Activated CD8-positive, alpha-beta memory T cell treated with anti-CD3 and anti-CD28 coated beads for 48 hours (primary cell): ENCODE data around the gene CCL22.
"Not testable (repeated sequence)": the region's sequence is repeated elsewhere in the genome, so short reads cannot be mapped to it uniquely, and the experiment has no call there.

Experiments used
- DNase-seq, 3 experiments: peaks; one replicate each; pipeline ENCODE4 v3.0.0-alpha.2; 2020; ENCODE audit warnings: low read depth in 2 of 3, low spot score in 2 of 3

The CCL22 gene

DNA sequence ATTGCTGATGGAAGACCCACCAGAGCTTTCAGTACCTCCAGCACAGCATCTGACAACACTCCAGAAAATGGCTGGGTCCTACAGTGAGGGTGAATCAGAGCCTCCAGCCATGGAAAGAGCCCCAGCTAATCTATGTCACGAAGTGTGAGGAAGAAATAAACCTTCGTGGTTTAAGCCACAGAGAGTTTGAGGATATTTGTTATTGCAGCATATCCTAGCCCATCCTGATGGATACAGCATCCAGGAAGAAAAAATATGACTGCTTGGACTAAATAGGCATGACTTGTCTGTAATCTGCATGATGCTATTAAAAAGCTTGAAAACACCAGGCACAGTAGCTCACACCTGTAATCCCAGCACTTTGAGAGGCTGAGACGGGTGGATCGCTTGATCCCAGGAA is 32.7 kb downstream of the CCL22 start:
- no peak for DNase-seq

DNA sequence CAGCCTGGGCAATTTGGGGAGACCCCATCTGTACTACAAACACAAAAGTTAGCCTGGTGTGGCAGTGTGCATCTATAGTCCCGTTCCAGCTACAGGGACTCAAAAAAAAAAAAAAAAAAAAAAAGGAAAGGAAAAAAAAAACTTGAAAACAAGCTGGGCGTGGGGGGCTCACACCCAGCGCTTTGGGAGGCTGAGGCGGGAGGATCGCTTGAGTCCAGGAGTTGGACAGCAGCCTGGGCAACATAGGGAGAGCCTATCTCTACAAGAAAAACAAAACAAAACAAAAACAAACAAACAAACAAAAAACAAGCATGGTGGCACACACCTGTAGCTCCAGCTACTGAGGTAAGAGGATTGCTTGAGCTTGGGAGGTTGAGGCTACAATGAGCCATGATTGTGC is 33.1 kb downstream of the CCL22 start:
- DNase-seq = no peak

DNA sequence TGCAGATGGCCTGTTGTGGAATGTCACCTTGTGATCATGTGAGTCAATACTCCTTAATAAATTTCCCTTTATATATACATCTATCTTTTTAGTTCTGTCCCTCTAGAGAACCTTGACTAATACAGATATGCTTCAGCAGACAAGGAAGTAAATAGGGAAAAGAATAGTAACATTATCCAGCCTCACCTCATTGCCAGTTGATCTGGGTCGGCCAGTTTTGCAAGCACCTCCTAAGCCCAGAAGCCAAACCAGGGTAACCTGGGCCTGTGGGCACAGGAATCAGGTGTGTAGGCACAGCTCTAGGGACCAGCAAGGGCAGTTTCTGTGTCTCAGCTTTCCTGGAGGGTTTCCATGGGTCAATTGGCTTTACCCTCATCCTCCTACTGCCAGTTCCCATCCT is 34.1 kb downstream of the CCL22 start:
- no peak for DNase-seq

DNA sequence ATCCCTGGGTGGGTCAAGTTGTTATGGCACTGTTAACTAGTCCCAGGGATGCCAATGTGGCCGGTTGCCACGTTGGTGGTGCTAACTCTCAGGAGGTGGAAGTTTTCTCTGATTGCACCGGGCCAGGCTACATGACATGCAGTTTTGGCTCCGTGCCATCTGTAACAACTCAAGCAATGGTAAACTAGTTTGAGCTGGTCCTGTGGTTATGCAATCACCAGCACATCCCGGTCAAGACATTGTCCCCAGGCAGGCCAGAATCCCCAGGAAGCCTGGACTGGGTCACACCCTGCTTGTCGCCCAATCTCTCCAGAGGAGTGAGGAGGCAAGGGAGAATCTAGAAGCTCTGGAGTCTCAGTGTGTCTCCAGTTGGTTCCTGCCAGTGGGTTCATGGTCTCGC is 35.9 kb downstream of the CCL22 start:
- DNase-seq = no peak

DNA sequence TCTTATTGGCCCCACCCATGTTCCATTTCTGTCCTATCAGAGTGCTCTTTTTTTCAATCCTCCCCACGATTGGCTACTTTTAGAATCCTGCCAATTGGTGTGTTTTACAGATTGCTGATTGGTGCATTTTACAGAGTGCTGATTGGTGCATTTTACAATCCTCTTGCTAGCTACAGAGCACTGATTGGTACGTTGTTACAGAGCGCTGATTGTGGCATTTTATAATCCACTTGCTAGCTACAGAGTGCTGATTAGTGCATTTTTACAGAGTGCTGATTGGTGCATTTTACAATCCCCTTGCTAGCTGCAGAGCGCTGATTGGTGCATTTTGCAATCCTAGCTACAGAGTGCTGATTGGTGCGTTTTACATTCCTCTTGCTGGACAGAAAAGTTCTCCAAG is 36.4 kb downstream of the CCL22 start:
- DNase-seq = no peak

DNA sequence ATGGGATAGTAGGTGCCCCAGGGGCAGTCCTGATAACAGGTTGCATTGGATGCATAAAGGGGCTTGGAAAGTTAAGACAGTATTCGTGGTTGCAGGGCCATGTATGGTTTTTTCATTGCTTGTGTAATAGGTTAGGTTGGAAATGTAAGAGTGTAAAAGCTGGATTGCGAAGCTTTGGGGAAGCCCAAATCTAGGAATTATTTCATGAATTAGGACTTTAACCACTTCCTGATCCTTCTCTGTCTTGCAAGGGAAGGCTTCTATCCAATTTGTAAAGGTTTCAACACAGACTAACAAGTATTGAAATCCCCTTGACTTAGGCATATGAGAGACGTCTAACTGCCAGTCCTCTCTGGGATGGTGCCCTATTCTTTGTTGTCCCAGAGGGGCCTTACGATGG is 38.2 kb downstream of the CCL22 start:
- no peak for DNase-seq

DNA sequence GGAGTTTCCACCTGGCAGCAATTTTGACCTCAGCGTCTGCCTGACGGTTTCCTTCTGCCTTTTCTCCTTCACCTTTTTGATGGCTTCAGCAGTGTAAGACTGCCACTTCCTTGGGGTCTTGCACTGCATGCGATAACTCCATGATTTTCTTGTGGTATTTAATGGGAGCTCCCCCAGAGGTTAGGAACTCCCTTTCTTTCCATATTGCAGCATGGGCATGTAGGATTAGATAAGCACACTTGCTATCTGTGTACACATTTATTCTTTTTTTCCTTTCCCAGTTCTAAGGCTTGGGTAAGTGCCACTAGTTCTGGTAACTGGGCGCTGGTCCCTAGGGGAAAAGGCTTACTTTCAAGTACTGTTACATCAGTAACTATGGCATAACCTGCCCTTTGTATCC is 38.9 kb downstream of the CCL22 start:
- DNase-seq = not testable (repeated sequence)

DNA sequence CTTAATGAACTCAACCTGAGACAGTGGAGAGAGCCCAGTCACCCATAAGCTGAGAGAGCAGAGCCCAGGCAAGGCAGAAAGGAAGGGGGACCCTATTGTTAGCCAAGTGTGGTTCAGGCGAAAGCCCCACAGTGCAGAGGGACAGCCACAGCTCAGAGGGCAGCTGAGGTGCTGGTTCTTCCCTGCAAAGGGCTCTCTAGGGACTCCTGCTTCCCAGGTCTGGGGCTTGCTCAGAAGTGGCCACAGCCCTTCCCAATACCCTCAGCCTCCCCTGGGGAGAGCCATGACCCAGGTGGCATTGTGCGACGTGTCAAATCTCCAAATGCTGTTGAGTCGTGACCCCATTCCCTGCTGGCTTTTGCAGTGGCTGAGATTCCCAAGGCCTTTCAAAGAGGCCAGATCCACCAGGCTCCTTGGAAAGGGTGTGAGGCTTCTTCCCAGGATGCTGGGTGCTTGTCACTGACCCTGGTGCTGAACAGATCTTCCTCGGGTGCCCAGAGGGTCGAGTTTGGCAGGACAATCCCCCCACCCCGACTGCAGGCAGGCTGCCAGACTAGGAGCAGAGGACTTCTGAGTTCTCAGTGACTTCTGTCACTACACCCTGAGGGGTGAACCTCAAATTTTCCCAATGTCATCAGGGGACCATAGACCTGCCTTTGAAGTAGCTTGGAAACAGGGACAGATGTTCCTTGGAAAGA is 43.5 kb downstream of the CCL22 start:
- no peak for DNase-seq

DNA sequence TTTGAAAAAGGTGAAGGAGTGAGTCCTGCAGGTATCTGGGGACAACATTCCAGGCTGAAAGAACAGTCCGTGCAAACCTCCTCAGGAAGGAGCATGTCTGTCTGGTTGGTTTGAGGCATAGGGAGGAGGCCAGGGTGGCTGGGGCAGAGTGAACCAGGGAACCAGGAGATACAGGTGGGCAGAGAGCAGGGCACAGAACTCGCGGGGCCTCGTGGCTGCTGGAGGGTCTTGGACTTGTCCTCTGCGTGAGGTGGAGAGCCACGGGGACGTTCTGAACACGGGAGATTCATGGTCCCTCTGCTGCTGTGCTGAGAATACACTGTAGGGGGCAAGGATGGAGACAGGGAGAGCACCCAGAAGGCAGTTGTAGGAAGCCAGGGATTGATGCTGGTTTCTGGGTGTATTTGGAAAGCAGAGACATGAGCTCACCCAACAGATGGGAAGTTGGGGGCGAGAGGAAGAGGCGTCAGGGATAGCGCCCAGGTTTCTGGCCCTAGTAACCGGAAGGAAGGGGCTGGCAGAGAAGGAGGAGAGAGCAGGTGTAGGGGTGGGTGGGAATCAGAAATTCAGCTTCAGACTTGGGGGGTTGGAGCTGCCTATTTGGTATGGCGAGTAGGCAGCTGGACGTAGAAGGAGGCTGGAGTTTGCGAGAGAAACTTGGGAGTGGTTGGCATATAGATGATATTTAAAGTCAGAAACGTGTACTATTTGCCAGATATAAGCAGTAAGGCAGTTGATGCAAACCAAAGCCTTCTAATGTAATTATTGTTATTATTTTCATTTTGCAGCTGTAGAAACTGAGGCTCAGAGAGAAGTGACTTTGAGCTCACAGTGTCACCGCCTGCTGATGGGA is 45.6 kb downstream of the CCL22 start, which contains the start of gene CCL17:
CCL17 (plus strand) TSS at position 803 of the 853 bp plus-strand sequence. CDS start 9,166 bp downstream, outside the sequence.
- DNase-seq = no peak

DNA sequence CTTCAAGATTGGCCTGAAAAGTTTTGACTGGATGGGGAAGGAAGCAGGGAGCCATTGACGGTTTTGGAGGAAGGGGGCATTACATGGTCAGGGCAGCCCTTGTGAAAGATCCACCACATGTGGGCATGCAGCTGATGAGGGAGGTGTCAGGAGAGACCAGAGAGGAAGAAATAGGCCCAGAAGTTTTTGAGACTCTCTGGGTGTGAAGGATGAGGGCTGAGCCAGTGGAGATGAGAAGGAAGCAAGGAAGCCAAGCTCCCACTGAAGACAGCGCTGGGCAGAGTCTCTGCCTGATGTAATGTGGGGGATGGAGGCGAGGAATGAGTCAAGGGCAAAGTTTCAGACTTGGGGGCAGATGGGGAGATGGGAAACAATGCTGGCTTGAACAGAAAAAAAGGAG is 46.5 kb downstream of the CCL22 start:
- DNase-seq = no peak

DNA sequence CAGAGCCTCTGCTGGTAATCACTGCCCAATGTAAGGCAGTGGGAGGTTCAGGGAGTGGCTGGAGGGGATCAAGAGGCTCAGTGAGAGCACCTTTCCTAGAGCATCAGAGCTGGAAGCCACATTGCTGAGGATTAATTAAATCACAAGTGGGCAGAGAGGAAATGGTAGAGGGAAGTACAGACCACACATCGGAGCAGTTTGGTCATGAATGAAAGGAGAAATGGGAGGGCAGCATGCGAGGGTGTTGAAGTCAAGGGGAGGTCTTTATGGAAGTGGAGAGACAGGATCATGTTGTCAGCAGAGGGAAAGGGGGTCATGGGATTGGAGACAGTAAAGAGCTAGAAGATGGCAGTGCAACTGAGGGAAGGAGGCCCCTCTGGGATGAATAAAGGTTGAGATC is 48.3 kb downstream of the CCL22 start:
- DNase-seq = no peak

DNA sequence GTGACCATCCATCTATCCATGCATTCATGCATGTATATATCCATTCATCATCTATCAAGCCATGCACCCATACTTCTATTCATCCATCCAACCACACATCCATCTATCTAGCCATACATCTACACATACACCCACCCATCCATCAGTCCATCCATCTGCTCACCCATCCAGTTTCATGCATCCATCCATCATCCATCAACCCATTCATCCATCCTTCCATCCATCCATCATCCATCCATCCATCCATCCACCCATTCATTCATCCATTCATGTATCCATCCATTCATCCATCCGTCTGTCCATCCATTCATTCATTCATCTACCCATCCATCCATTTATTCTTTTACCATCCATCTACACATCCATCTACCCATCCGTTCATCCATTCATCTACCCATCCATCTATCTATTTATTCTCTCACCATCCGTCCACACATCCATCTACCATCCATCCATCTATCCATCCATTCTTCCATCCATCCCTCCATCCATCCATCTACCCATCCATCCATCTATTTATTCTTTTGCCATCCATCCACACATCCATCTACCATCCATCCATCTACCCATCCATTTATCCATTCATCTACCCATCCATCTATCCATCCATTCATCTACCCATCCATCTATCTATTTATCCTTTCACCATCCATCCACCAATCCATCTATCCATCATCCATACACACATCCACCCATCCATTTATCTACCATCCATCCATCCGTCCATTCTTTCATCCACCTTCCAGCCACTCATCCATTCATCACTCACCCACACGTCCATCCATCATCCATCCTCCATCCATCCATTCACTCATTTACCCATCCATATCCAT is 49.2 kb downstream of the CCL22 start:
- no peak for DNase-seq

DNA sequence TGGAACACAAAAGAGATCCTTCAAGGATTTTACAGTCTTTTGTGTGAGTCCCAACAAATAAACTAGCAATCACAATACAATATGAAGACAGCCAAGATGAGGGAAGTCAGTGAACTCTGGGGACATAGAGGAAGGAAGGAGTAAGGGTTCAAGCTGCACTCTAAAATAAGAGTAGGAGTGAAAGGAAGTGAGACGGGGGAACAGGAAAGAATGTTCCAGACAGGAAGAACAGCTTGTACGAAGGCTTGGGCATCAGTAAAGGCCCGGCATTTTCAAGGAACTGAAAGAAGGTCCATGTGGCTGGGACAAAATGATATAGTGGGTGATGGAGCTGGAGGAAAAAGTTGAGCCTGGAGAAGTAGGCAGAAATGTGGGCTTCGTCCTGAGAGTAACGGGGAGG is 50.5 kb downstream of the CCL22 start:
- DNase-seq = no peak

DNA sequence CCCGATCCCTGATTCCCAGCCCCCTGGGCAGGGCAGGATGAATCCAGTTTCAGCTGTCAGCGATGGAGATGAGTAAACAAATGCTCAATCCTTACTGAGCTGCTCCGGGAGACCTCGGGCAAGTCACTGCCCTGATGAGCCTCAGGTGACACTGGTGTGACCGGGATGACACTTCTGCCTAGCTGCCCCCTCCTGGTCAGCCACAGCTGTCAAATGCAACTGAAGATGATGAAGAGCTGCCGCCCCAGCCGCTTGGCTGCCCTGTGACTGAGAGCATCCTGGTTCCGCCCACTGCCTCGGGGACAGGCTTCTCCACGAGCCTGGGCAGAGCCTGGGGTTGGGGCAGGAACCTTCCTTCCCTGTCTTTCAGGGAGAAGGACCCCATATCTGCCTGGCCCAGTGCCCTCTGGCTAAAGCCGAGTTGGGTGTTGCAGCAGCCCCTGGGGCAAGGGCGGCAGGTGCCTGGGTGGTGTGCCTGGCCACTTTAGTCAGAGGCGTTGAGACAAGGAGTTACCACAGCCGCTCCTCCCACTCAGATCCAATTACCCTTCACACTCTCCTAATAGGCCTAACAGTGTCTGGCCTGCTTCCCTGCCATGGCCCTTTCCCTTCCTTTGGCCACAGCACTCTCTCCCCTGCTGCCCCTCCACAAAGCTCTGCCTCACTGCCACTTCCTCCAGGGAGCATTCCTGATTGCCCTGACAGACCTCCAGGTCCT is 51.4 kb downstream of the CCL22 start:
- no peak for DNase-seq

DNA sequence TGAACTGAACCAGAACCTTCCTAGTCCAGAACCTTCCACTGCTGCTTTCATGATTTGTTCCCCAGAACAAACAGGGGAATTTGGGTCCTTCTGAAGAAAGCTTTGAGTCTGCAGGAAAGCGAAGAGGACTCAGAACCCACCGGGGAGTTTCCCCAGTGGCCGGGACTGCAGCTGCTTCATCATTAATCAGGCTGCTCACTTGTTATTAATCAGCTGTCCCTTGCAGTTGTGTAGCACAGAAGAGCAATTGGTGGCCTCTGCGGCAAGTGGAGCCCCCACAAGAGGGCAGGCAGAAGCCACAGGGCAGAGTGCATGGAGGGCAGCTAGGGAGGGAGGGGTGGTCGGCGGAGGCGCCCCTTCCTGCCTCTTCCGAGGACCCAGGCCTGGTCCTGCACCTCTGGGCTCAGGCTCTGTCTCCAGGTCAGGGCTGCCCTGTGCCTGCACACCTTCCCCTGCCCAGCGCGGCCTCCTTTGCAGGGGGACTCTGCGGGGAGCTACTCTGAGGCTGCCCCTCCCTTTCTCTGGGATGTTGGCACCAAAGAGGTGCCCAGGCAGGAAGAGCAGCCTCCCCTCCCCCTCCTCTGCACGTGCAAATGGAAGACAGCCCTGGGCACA is 52.9 kb downstream of the CCL22 start:
- DNase-seq = no peak

DNA sequence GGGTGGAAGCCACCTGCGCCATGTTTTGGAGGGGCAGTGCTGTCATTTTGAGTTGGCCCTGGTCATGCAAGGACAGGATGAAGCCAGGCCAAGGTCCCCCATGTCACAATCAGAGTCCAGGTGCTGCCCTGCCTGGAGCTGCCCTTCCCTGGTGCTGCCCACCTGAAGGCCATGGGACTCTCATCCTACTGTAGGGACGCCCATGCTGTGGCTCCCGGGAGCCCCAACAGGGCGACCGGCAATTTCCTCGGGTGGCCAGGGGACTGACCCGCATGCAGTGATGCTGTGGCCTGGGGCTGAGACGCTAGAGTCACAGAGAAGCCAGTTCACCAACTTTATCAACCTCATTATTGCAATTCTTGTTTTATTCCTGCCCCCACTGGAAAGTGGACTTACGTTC is 54.0 kb downstream of the CCL22 start:
- DNase-seq = no peak

DNA sequence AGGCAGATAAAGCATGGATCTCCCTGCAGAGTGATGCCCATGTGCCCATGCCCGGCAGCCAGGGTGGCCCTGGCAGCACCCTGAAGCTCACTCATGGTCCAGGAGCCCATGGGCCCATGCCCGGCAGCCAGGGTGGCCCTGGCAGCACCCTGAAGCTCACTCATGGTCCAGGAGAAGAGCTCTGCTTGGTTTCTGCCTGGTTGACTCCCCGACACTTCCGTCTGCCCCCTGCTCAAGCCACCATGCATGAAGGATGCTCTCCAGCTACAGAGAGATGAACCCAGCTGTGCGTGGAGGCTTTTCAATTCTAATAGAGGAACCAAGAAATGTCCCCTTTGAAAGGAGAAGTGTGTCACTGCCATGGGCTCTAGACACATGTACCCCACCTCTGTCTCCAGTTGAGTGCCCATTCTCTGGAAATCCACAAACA is 54.7 kb downstream of the CCL22 start:
- DNase-seq = no peak

DNA sequence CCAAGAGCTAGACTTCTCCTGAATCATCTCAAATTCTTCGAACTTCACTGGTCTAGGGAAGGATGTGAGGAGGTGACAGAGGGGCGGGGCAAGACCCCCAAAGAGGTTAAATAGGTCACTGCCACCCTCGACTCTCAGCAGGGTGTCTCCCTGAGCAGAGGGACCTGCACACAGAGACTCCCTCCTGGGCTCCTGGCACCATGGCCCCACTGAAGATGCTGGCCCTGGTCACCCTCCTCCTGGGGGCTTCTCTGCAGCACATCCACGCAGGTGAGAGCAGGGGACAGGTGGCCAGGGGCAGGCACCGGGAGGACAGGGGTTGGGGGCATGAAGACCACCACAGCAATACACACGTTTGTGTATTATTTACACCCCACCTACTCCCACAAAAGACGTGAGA is 55.1 kb downstream of the CCL22 start:
- DNase-seq = no peak
